ENCODE results near the gene PIP4K2B.

Gene PIP4K2B

DNA sequence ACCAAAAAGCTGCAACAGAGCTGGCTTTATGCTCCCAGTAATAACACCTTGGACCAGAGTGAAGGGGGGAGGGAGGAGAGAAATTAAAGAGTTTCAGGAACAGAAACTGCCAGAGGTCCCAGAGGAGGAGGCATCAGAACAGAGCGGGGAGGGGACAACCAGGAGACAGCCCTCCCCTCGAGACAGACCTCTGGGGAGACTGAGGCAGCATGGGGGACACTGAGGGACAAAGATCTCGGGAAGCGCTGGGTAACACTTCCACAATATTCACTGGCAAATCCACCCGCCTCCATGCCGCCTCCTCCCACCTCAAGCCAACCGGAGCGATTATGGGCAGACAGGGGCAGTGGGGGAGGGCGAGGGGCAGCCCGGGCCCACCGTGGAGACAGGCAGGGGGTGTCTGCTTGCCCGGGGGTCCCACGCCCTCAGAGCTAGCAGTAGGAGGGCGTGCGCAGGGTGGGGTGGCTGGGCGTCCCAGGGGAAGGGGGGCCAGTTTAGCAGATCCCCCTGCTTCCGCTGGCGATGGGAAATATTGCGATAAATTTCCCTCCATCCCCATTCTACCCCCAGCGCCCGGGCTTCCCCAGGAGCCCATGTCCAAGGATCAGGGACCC is 52.4 kb downstream of the PIP4K2B start:
- TF ChIP-seq, protein P1, sequence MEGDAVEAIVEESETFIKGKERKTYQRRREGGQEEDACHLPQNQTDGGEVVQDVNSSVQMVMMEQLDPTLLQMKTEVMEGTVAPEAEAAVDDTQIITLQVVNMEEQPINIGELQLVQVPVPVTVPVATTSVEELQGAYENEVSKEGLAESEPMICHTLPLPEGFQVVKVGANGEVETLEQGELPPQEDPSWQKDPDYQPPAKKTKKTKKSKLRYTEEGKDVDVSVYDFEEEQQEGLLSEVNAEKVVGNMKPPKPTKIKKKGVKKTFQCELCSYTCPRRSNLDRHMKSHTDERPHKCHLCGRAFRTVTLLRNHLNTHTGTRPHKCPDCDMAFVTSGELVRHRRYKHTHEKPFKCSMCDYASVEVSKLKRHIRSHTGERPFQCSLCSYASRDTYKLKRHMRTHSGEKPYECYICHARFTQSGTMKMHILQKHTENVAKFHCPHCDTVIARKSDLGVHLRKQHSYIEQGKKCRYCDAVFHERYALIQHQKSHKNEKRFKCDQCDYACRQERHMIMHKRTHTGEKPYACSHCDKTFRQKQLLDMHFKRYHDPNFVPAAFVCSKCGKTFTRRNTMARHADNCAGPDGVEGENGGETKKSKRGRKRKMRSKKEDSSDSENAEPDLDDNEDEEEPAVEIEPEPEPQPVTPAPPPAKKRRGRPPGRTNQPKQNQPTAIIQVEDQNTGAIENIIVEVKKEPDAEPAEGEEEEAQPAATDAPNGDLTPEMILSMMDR (IDR thresholded peaks at IDR 0.05; ENCODE audit: control extremely low read depth, extremely low read depth, low read depth, missing control alignments) = no peak
- POLR2A ChIA-PET = no interaction called here
- CTCF ChIA-PET = interaction anchor here (1.0 to 4.1 kb wide), 4 partner anchors 11 to 189 kb away, joined by 3 to 37 read pairs (median 6); no protein-coding TSS in a partner anchor
- DNase-seq (ENCODE audit: extremely low spot score) = no peak

DNA sequence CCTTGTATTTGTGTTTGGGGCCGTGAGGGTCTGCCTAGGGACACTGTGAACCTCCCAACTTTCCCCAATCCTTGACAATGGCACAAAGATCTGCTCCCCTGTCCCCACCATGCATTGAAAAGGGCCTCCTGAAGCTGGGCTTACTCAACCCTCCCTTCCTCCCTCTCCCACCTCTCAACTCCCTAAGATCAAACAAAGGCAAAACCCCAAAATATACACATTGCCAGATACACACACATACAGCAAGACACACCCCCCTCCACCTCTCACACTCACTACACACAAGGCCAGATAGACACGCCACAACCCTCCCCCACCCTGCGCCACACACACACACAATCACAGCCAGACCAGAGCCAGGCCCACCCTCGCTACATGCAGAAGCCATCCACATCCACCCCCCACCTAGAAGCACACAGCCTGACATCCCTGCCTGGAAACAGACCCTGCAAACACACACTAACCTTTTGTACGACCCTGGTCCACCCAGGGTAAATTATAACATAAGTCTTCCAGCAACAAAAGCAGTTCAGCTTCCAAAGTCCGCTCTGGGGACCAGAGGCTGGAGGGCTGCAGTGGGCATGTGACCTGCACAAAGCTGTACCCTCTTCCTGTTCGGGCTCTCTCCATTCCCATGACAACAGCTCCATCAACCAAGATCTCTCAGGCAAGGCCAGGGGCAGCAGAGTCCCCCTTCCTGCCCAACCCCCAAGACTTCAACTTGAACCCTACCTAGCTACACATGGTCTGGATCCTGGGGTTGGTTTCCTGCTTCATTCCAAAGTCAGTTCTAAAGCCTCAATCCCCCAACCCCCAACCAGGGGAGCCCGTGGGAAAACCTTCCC is 53.1 kb downstream of the PIP4K2B start:
- TF ChIP-seq, protein P1 (IDR thresholded peaks at IDR 0.05; ENCODE audit: control extremely low read depth, extremely low read depth, low read depth, missing control alignments) = no peak
- DNase-seq (ENCODE audit: extremely low spot score) = no peak
- ChIA-PET POLR2A (no interaction called here), CTCF (interaction anchor here (1.0 to 4.1 kb wide), 5 partner anchors 10 to 188 kb away, joined by 3 to 37 read pairs (median 6); no protein-coding TSS in a partner anchor)

DNA sequence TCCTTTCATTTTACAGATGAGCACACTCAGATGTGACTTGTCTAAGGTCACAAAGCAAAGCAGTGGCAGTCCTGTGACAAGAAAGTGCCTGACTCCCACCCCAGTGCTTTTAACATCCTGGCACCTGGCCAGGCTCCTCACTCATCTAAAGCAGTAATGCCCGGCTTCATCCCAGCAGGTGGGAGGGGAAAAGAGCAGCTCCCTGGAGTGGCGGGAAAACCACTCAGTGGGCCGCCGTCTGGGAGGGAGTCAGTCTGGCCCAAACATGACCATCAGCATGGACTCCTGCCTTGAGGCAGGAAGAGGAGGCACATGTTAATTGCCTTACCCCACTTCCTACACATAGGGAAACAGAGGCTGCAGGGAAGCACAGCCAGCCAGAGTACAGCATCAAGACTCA is 53.8 kb downstream of the PIP4K2B start:
- DNase-seq (ENCODE audit: extremely low spot score) = no peak
- ChIA-PET CTCF (interaction anchor here (2.0 to 4.1 kb wide), 3 partner anchors 10 to 69 kb away, joined by 6 to 37 read pairs (median 6); partner anchors contain the start of gene CISD3), POLR2A (no interaction called here)
- TF ChIP-seq, protein P1 (IDR thresholded peaks at IDR 0.05; ENCODE audit: control extremely low read depth, extremely low read depth, low read depth, missing control alignments) = no peak

DNA sequence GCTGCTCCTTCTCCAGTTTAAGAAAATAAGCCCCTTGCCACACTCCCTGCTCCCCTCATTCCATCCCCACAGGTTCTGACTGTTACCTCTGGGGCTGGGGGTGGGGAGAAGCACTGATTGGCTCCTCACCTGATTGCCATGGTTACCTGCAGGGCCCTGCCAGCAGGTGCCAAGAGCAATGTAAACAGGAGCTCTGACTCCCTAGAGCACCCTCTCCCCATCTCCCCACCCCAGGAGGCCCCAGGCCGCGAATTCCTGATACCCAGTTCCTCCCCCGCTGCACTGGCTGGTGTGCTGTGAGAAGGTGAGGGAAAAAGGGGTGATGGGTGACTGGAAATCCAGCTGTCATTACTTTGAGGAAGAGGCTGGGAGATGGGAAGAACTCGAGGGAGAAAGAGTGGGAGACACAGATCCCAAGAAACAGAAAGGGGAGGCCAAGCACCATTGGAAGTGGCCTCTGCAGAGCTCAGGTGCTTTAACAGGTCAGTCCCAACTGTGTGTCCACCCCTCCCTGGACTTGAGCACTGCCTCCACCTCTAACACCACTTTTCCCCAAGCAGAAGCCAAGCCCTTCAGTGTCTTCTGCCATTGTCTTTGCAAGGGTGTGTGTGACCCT is 55.7 kb downstream of the PIP4K2B start:
- POLR2A ChIA-PET = interaction anchor here (0.6 kb wide), 1 partner anchor 9 kb away, joined by 3 read pairs; the partner anchor contains the start of gene PSMB3
- CTCF ChIA-PET = interaction anchor here (0.9 to 4.1 kb wide), 3 partner anchors 8 to 16 kb away, joined by 3 to 37 read pairs (median 6); partner anchors contain the start of gene CISD3
- no peak for DNase-seq (ENCODE audit: extremely low spot score)

DNA sequence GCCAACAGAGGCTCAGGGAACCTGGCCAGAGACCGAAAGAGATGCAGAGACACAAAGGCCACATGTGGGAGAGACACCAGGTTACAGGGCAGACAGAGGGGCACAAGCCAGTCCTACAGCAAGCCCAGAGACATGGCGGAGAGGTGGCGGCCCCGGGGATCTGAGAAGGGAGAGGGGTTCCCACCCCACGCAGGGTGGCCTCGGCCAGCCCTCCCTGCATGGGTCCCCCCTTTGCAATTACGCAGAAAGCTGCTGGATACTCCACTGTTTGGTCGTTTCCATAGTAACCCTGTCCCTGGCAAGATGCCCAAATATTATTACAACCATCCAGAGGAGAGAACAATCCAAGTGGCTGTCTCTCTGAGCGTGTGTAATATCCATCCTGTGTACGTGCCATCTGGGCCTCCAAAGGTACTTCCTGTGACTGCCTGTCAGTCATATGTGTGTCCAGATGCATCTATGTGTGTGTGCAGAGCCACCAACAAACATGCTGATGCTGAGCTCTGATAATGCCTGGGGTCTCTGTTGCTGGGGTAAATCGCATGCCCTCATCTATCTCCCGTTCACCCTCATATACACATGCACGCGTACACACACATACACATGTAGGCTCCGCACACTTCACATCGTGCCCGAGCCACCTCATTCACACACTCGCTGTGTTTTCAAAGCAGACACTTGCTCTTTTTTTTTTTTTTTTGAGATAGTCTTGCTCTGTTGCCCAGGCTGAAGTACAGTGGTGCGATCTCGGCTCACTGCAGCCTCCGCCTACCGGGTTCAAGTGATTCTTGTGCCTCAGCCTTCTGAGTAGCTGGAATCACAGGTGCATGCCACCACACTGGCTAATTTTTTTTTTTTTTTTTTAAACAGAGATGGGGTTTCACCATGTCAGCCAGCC is 56.7 kb downstream of the PIP4K2B start:
- TF ChIP-seq, protein P1 (IDR thresholded peaks at IDR 0.05; ENCODE audit: control extremely low read depth, extremely low read depth, low read depth, missing control alignments) = no peak
- DNase-seq (ENCODE audit: extremely low spot score) = no peak
- ChIA-PET CTCF (no interaction called here), POLR2A (no interaction called here)

More for the DNA sequence above, 55.7 kb downstream of the PIP4K2B start:
- TF ChIP-seq, protein P1 (IDR thresholded peaks at IDR 0.05; ENCODE audit: control extremely low read depth, extremely low read depth, low read depth, missing control alignments) = no peak

Data from GM10248 (cell line).